Measurements from ENCODE around the gene TRAPPC2B.

DNA sequence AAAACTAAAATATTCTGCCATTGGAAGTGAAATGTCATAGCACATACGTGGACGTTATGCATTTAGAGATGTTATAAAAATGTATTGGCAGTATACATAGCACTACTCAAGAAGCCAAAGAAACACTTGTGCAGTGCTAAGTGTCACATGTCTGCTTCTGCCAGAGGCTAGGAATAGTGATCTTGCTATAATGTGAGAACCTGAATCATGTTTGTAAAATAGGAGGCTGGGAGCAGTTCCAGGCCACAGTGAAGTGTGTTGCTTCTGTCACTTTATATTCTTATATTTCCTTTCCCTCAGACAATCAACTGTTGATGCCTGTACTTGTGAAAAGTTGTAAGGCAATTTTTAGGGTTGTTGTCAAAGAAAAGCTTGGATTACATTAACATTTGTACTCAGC, 3.4 kb downstream of the TRAPPC2B start:
- no peak for TF ChIP-seq CTCF (IDR thresholded peaks at IDR 0.05 in 4 of 5, conservative IDR thresholded peaks at IDR 0.05 in 1 of 5)
- TF ChIP-seq POLR2A (IDR thresholded peaks at IDR 0.05), result no peak
